Activated naive CD8-positive, alpha-beta T cell treated with anti-CD3 and anti-CD28 coated beads, Interleukin-2, amount 10 ng/mL, durations not matched to agents 7 days and 5 days (primary cell): ENCODE measurements around the gene PANX2. TPM values are rescaled to one million over a fixed set of nuclear protein-coding genes. Genes with fewer than 3 reads are reported as not detected.
"Not testable (repeated sequence)": the region's sequence is repeated elsewhere in the genome, so short reads cannot be mapped to it uniquely, and the experiment has no call there.

Source experiments
- ATAC-seq: fragments of 150-1000 bp; cut with Tn5 transposase; one replicate; pipeline ENCODE4 v1.10.0; 2021; ENCODE audit warnings: low read depth, moderate library complexity
- POLR2A ChIA-PET: fragments of 350-600 bp; sonication (Branson Sonifier 250); formaldehyde crosslinking; loops from one replicate; lab custom pipeline; 2021; ENCODE audit warnings: antibody characterized with exemption; lab: Charles Lee
- DNase-seq: peaks from one replicate; pipeline ENCODE4 v3.0.0; 2021
- H3K27ac Mint-ChIP-seq: one replicate; pipeline ENCODE4 v1.8.0; 2022; ENCODE audit warnings: mild to moderate bottlenecking, mixed read lengths
- H3K27me3 Mint-ChIP-seq: one replicate; pipeline ENCODE4 v1.8.0; 2022; ENCODE audit warnings: mild to moderate bottlenecking, moderate library complexity, mixed read lengths
- H3K36me3 Mint-ChIP-seq: one replicate; pipeline ENCODE4 v1.8.0; 2021; ENCODE audit warnings: mild to moderate bottlenecking, mixed read lengths
- H3K4me1 Mint-ChIP-seq: one replicate; pipeline ENCODE4 v1.8.0; 2021; ENCODE audit warnings: mixed read lengths
- H3K4me3 Mint-ChIP-seq: one replicate; pipeline ENCODE4 v1.8.0; 2022; ENCODE audit warnings: mild to moderate bottlenecking, moderate library complexity, mixed read lengths
- H3K9me3 Mint-ChIP-seq: one replicate; pipeline ENCODE4 v1.8.0; 2021; ENCODE audit warnings: mixed read lengths
- total RNA-seq, 2 experiments: library from RNA; stranded (reverse); gene quantifications; one replicate each; pipeline ENCODE4 v1.2.3, GENCODE V29; 2021

Gene PANX2, protein sequence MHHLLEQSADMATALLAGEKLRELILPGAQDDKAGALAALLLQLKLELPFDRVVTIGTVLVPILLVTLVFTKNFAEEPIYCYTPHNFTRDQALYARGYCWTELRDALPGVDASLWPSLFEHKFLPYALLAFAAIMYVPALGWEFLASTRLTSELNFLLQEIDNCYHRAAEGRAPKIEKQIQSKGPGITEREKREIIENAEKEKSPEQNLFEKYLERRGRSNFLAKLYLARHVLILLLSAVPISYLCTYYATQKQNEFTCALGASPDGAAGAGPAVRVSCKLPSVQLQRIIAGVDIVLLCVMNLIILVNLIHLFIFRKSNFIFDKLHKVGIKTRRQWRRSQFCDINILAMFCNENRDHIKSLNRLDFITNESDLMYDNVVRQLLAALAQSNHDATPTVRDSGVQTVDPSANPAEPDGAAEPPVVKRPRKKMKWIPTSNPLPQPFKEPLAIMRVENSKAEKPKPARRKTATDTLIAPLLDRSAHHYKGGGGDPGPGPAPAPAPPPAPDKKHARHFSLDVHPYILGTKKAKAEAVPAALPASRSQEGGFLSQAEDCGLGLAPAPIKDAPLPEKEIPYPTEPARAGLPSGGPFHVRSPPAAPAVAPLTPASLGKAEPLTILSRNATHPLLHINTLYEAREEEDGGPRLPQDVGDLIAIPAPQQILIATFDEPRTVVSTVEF
- total RNA-seq: under 1 TPM; 0.11 TPM

GRCh38 chr22:50170453-50171318 lies at the start of gene PANX2:
Gene PANX2 (plus strand): TSS chr22:50170731. CDS start chr22:50170731, 0 bp downstream.
- POLR2A ChIA-PET: interaction anchor here (1.3 kb wide), 1 partner anchor 16 kb away, joined by 3 read pairs; no protein-coding TSS in a partner anchor
- DNase-seq: peak; percentile 38
- H3K4me1 Mint-ChIP-seq: no peaks in the 10 kb centered on the region
- ATAC-seq: peak; percentile 9
- peaks cover 46% of the 10 kb centered on the region for H3K27me3 Mint-ChIP-seq
- no peaks in the 10 kb centered on the region for H3K9me3 Mint-ChIP-seq
- peak within 1 kb of the TSS; percentile 65 for H3K4me3 Mint-ChIP-seq
- H3K27ac Mint-ChIP-seq: peak within 1 kb of the TSS; percentile 25
- H3K36me3 Mint-ChIP-seq: no peaks in the 10 kb centered on the region

GRCh38 chr22:50121202-50121740 lies 49.3 kb upstream of the PANX2 start:
- ATAC-seq: no peak
- H3K9me3 Mint-ChIP-seq: peaks cover 11% of the 10 kb centered on the region
- H3K36me3 Mint-ChIP-seq: no peaks in the 10 kb centered on the region
- no peak overlapping the region for H3K27ac Mint-ChIP-seq
- peaks cover 29% of the 10 kb centered on the region for H3K27me3 Mint-ChIP-seq
- no peak overlapping the region for H3K4me3 Mint-ChIP-seq
- POLR2A ChIA-PET: no interaction called here
- H3K4me1 Mint-ChIP-seq: no peaks in the 10 kb centered on the region
- DNase-seq: no peak

- POLR2A ChIA-PET: no interaction called here
- Mint-ChIP-seq H3K4me3 (no peak overlapping the region), H3K27me3 (peaks cover 26% of the 10 kb centered on the region), H3K27ac (no peak overlapping the region), H3K4me1 (no peaks in the 10 kb centered on the region), H3K9me3 (peaks cover 11% of the 10 kb centered on the region), H3K36me3 (no peaks in the 10 kb centered on the region)
- no peak for DNase-seq
- ATAC-seq: no peak
Measured at GRCh38 chr22:50123119-50123518, 47.4 kb upstream of the PANX2 start.

DNA sequence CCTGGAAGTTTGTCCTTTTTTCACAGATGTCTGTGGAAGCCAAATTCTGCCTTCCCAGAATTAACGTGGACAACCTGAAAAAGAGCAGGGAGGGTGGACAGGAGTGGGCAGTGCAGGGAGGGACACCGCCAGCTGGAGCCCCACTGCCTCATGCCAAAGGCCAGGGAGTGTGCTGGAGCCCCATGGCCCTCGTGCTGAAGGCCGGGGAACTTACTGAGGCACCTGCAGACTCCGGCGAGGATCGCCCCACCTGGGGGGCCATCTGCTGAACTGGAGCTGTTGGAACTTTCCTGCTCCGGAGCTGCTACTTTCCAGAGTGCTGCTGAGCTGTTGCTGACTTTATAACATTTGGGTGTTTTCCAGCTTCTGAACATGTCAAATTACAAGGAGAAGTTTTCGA lies 45.5 kb upstream of the PANX2 start:
- no peaks in the 10 kb centered on the region for H3K4me1 Mint-ChIP-seq
- peaks cover 11% of the 10 kb centered on the region for H3K9me3 Mint-ChIP-seq
- no peak overlapping the region for H3K27ac Mint-ChIP-seq
- ATAC-seq (no peak), DNase-seq (no peak)
- no peak overlapping the region for H3K4me3 Mint-ChIP-seq
- POLR2A ChIA-PET: no interaction called here
- peaks cover 25% of the 10 kb centered on the region for H3K27me3 Mint-ChIP-seq
- H3K36me3 Mint-ChIP-seq: no peaks in the 10 kb centered on the region

- H3K4me1 Mint-ChIP-seq: no peaks in the 10 kb centered on the region
- H3K27me3 Mint-ChIP-seq: peaks cover 20% of the 10 kb centered on the region
- no peak overlapping the region for H3K4me3 Mint-ChIP-seq
- no peak overlapping the region for H3K27ac Mint-ChIP-seq
- POLR2A ChIA-PET: no interaction called here
- no peak for DNase-seq
- H3K36me3 Mint-ChIP-seq: no peaks in the 10 kb centered on the region
- ATAC-seq: no peak
- no peaks in the 10 kb centered on the region for H3K9me3 Mint-ChIP-seq
Measured at GRCh38 chr22:50129121-50129736, 41.3 kb upstream of the PANX2 start.

- Mint-ChIP-seq H3K9me3 (no peaks in the 10 kb centered on the region), H3K36me3 (no peaks in the 10 kb centered on the region), H3K27me3 (peaks cover 31% of the 10 kb centered on the region), H3K27ac (no peak overlapping the region), H3K4me3 (no peak overlapping the region), H3K4me1 (no peaks in the 10 kb centered on the region)
- DNase-seq (no peak), ATAC-seq (no peak)
- POLR2A ChIA-PET: interaction anchor here (0.9 kb wide), 1 partner anchor 16 kb away, joined by 4 read pairs; no protein-coding TSS in a partner anchor
Measured at GRCh38 chr22:50131894-50132293, 38.6 kb upstream of the PANX2 start.

GRCh38 chr22:50134481-50134880 lies 36.0 kb upstream of the PANX2 start:
- Mint-ChIP-seq H3K4me1 (no peaks in the 10 kb centered on the region), H3K27me3 (peaks cover 34% of the 10 kb centered on the region), H3K4me3 (no peak overlapping the region), H3K9me3 (no peaks in the 10 kb centered on the region), H3K27ac (no peak overlapping the region), H3K36me3 (no peaks in the 10 kb centered on the region)
- DNase-seq (no peak), ATAC-seq (no peak)
- POLR2A ChIA-PET: no interaction called here

DNA sequence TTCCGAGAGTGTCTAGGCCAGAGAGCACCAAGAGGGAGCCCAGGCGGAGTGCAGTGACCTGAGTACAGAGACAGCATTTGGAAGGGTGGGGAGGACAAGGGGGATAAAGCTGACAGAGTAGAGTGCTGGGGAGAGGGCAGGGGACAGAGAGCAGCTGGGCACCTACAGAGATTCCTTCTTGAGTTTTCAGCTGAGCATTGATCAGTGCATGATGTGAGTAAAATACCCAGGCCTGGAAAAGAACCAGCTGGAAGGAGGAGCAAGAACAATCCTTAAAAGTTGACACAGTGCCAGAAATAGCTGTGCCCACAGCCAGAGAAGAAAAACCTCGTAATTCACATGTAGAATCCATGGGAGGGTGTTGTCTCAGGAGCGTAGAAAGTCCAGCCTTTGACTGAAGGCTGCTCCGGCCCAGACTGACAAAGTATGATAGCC lies 33.9 kb upstream of the PANX2 start:
- H3K36me3 Mint-ChIP-seq: no peaks in the 10 kb centered on the region
- DNase-seq: no peak
- H3K4me1 Mint-ChIP-seq: no peaks in the 10 kb centered on the region
- no peak for ATAC-seq
- H3K4me3 Mint-ChIP-seq: no peak overlapping the region
- H3K27me3 Mint-ChIP-seq: peaks cover 31% of the 10 kb centered on the region
- POLR2A ChIA-PET: no interaction called here
- no peak overlapping the region for H3K27ac Mint-ChIP-seq
- no peaks in the 10 kb centered on the region for H3K9me3 Mint-ChIP-seq

GRCh38 chr22:50137277-50137676 lies 33.3 kb upstream of the PANX2 start:
- H3K4me3 Mint-ChIP-seq, H3K36me3 Mint-ChIP-seq, ATAC-seq, H3K4me1 Mint-ChIP-seq, POLR2A ChIA-PET, DNase-seq, H3K27ac Mint-ChIP-seq, H3K9me3 Mint-ChIP-seq: not testable (repeated sequence)
- peaks cover 31% of the 10 kb centered on the region for H3K27me3 Mint-ChIP-seq

GRCh38 chr22:50138041-50138440 lies 32.5 kb upstream of the PANX2 start:
- no peaks in the 10 kb centered on the region for H3K9me3 Mint-ChIP-seq
- no peak overlapping the region for H3K27ac Mint-ChIP-seq

DNA sequence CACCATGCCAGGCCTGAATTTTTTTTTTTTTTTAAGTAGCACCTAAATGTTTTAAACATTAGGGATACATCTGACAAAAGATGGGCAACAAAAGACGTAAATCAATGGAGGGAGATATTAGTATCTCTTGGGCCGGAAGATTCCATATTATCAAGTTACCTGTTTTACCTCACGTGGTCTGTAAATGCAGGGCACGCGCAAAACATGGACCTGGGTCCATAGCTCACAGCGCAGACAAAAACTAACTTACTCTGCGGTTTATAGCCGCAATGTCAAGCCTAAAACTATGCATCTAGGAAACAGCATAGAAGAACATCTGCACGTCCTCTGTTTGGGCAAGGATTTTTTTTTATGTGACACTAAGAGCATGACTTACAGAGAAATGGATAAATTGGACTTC lies 31.5 kb upstream of the PANX2 start:
- ATAC-seq: no peak
- H3K4me3 Mint-ChIP-seq: no peak overlapping the region
- no peaks in the 10 kb centered on the region for H3K36me3 Mint-ChIP-seq
- H3K9me3 Mint-ChIP-seq: no peaks in the 10 kb centered on the region
- H3K27me3 Mint-ChIP-seq: peaks cover 31% of the 10 kb centered on the region
- no peak for DNase-seq
- H3K4me1 Mint-ChIP-seq: no peaks in the 10 kb centered on the region
- no peak overlapping the region for H3K27ac Mint-ChIP-seq
- POLR2A ChIA-PET: no interaction called here

More at GRCh38 chr22:50138041-50138440, 32.5 kb upstream of the PANX2 start:
- Mint-ChIP-seq H3K36me3 (no peaks in the 10 kb centered on the region), H3K4me3 (no peak overlapping the region), H3K4me1 (no peaks in the 10 kb centered on the region), H3K27me3 (peaks cover 32% of the 10 kb centered on the region)
- POLR2A ChIA-PET: no interaction called here
- DNase-seq (no peak), ATAC-seq (no peak)

DNA sequence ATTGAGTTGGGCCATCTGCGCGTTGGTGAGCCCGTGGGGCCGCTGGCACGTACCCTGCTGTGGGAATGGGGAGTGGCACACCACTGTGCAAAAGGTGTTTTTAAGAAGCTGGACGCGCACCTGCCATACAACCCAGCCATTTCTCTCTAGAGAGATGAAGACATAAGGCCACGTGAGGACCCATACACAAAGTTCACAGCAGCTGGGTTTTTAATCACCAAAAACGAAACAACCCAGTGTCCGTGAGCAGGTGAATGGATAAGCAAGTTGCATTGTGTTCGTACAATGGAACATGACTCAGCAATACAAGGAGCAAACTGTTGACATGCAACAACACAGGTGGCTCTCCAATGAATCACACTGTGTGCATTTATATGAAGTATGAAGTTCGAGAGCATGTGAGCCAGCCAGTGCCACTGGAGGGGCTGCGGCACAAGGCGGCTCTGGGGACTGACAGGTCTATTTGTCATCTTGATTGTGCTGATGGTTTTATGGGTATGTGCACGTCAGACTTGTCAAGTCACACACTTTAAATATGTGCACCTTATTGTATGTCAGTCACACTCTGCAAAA lies 30.6 kb upstream of the PANX2 start:
- DNase-seq: no peak
- Mint-ChIP-seq H3K27ac (no peak overlapping the region), H3K27me3 (peaks cover 26% of the 10 kb centered on the region), H3K36me3 (no peaks in the 10 kb centered on the region), H3K4me1 (no peaks in the 10 kb centered on the region), H3K9me3 (no peaks in the 10 kb centered on the region), H3K4me3 (no peak overlapping the region)
- POLR2A ChIA-PET: no interaction called here
- ATAC-seq: no peak
